Esophagus muscularis mucosa (tissue), 3 donors: ENCODE measurements around the gene KMO.

Experiments
- CTCF ChIP-seq, 3 experiments: fragments of 200-600 bp in 2 of 3; fragments of 450-650 bp in 1 of 3; sonication (generic) in 2 of 3; IDR thresholded peaks; one replicate each; pipeline ENCODE4 v1.5.1; 2017 to 2019; ENCODE audit warnings: antibody characterized with exemption in 3 of 3, mild to moderate bottlenecking in 2 of 3, moderate library complexity in 1 of 3
- POLR2AphosphoS5 ChIP-seq, 2 donors: sonication (generic); formaldehyde crosslinking; IDR thresholded peaks; one replicate each; pipeline ENCODE4 v1.6.1; 2017; ENCODE audit warnings: antibody characterized with exemption in 2 of 2

GRCh38 chr1:241533326-241534115 lies 1.3 kb downstream of the KMO start:
- TF ChIP-seq CTCF (IDR thresholded peaks at IDR 0.05) (no peak), POLR2AphosphoS5 (IDR thresholded peaks at IDR 0.05) (no peak)
